ENCODE results near the gene KIF16B. TPM values are rescaled to one million over a fixed set of nuclear protein-coding genes. Genes with fewer than 3 reads are reported as not detected.

The KIF16B gene
- total and polyA plus RNA-seq, 2 experiments from 2014 or later, result 6.5 to 11.1 TPM

- TF ChIP-seq EZH2 (IDR thresholded peaks at IDR 0.05; ENCODE audit: low read depth, unreplicated experiment) (no peak), POLR2AphosphoS5 (IDR thresholded peaks at IDR 0.05; ENCODE audit: low read depth) (no peak), JUNB (IDR thresholded peaks at IDR 0.05; ENCODE audit: unreplicated experiment) (no peak), EZH2phosphoT487 (IDR thresholded peaks at IDR 0.05; ENCODE audit: unreplicated experiment) (no peak)
Measured at GRCh38 chr20:16580147-16580546, 6.9 kb upstream of the KIF16B start (continued).

- H3K27ac Mint-ChIP-seq, result no peak overlapping the region
- H3K4me1 Mint-ChIP-seq, result peaks cover 38% of the 10 kb centered on the region
- Histone ChIP-seq H3K79me2 (replicated peaks; ENCODE audit: insufficient read depth) (peaks cover 12% of the 10 kb centered on the region), H3F3A (replicated peaks; ENCODE audit: low read depth) (no peaks in the 10 kb centered on the region), H4K20me1 (replicated peaks; ENCODE audit: insufficient read depth) (no peaks in the 10 kb centered on the region), H3K4me2 (peak overlapping the region; percentile 97; the same call in 1 of the 2 replicates), H3K27me3 (ENCODE audit: insufficient read depth) (no peaks in the 10 kb centered on the region), H3K4me3 (peak overlapping the region; percentile 86; the same call in 1 of the 2 replicates), H3K9me2 (ENCODE audit: insufficient read depth) (no peaks in the 10 kb centered on the region), H3K27ac (ENCODE audit: low read depth) (no peak overlapping the region), H3K4me1 (ENCODE audit: insufficient read depth) (peaks cover 18% of the 10 kb centered on the region), H3K36me3 (ENCODE audit: insufficient read depth) (no peaks in the 10 kb centered on the region), H2AFZ (peak overlapping the region; percentile 97)
- ATAC-seq (no peak), DNase-seq (ENCODE audit: low spot score) (peak; percentile 27)
- TF ChIP-seq REST (IDR thresholded peaks at IDR 0.05; ENCODE audit: unreplicated experiment), result no peak
- no peak for TF ChIP-seq ZNF331 (CRISPR knock-in tag; IDR thresholded peaks at IDR 0.05; ENCODE audit: low read depth)
- TF ChIP-seq ZNF114 (CRISPR knock-in tag; IDR thresholded peaks at IDR 0.05), result no peak
- TF ChIP-seq ETS1 (IDR thresholded peaks at IDR 0.05), result no peak
- no peak for TF ChIP-seq POLR2AphosphoS5 (IDR thresholded peaks at IDR 0.05; ENCODE audit: low read depth)
- TF ChIP-seq CREB1 (CRISPR knock-in tag; IDR thresholded peaks at IDR 0.05; ENCODE audit: low read depth), result no peak
- no peak for TF ChIP-seq EZH2phosphoT487 (IDR thresholded peaks at IDR 0.05; ENCODE audit: unreplicated experiment)
- TF ChIP-seq CTCF (conservative IDR thresholded peaks at IDR 0.05; ENCODE audit: low read depth in 2 of 2), result no peak
- no peak for TF ChIP-seq JUNB (IDR thresholded peaks at IDR 0.05; ENCODE audit: unreplicated experiment)
- TF ChIP-seq EZH2 (IDR thresholded peaks at IDR 0.05; ENCODE audit: low read depth, unreplicated experiment), result no peak
- no peak for TF ChIP-seq STAT1 (IDR thresholded peaks at IDR 0.05; ENCODE audit: unreplicated experiment)
- peaks cover 11% of the 10 kb centered on the region for H3K27me3 Mint-ChIP-seq (ENCODE audit: insufficient read depth, low read depth, poor library complexity)
- H3K9me3 Mint-ChIP-seq, result peaks cover 3% of the 10 kb centered on the region; the same call in 1 of the 3 replicates
- peak overlapping the region; percentile 33; the same call in 1 of the 3 replicates for H3K4me3 Mint-ChIP-seq
- H3K36me3 Mint-ChIP-seq (ENCODE audit: low read depth), result no peaks in the 10 kb centered on the region; the same call in 2 of the 3 replicates
Measured at GRCh38 chr20:16576219-16576618, 3.0 kb upstream of the KIF16B start.

Data from GM23338 (cell line).